ENCODE measurements around the gene HUS1. TPM values are rescaled to one million over a fixed set of nuclear protein-coding genes. Genes with fewer than 3 reads are reported as not detected.

The HUS1 gene
- total and polyA plus RNA-seq, 8 donors: 4.6 to 16.3 (median 13.7) TPM

- no peaks in the 10 kb centered on the region for H3K27me3 ChIP-seq
- no peak overlapping the region for H3K4me3 ChIP-seq
- no peak for TF ChIP-seq CTCF (IDR thresholded peaks at IDR 0.05)
- no peaks in the 10 kb centered on the region for H3K36me3 ChIP-seq
- DNase-seq: no peak
- no peak for ATAC-seq
- H3K4me1 ChIP-seq: no peaks in the 10 kb centered on the region
- no peaks in the 10 kb centered on the region for H3K9me3 ChIP-seq
- 74 to 85% methylated on average over 6 to 7 of the region's 7 CpGs for WGBS, 2 donors
- no peak overlapping the region for H3K27ac ChIP-seq
- intact Hi-C loops (cut with DNase I): no loop called here
- no peak for FAIRE-seq
Measured at GRCh38 chr7:47939425-47940036, 39.9 kb downstream of the HUS1 start.

GRCh38 chr7:47938574-47939165, 40.7 kb downstream of the HUS1 start:
- WGBS, 2 donors: 79 to 81% methylated on average over 6 of the region's 6 CpGs
- no peak for DNase-seq
- Histone ChIP-seq H3K36me3 (no peaks in the 10 kb centered on the region), H3K27ac (no peak overlapping the region), H3K9me3 (no peaks in the 10 kb centered on the region), H3K27me3 (no peaks in the 10 kb centered on the region), H3K4me1 (no peaks in the 10 kb centered on the region), H3K4me3 (no peak overlapping the region)
- ATAC-seq: no peak
- no peak for TF ChIP-seq CTCF (IDR thresholded peaks at IDR 0.05)
- intact Hi-C loops (cut with DNase I): no loop called here
- no peak for FAIRE-seq

- ATAC-seq: no peak
- WGBS, 2 donors: 80 to 82% methylated on average over 9 to 11 of the region's 11 CpGs
- H3K9me3 ChIP-seq: no peaks in the 10 kb centered on the region
Measured at GRCh38 chr7:47937711-47938573, 41.5 kb downstream of the HUS1 start.

GRCh38 chr7:47937065-47937687, 42.2 kb downstream of the HUS1 start:
- intact Hi-C loops (cut with DNase I): no loop called here
- ATAC-seq (no peak), DNase-seq (no peak), FAIRE-seq (no peak)
- Histone ChIP-seq H3K4me1 (no peaks in the 10 kb centered on the region), H3K27ac (no peak overlapping the region), H3K36me3 (no peaks in the 10 kb centered on the region), H3K9me3 (no peaks in the 10 kb centered on the region), H3K27me3 (no peaks in the 10 kb centered on the region), H3K4me3 (no peak overlapping the region)
- WGBS, 2 donors: 59 to 69% methylated on average over 15 to 17 of the region's 17 CpGs
- no peak for TF ChIP-seq CTCF (IDR thresholded peaks at IDR 0.05)

More at GRCh38 chr7:47937711-47938573, 41.5 kb downstream of the HUS1 start:
- DNase-seq (no peak), FAIRE-seq (no peak)
- Histone ChIP-seq H3K27ac (no peak overlapping the region), H3K4me1 (no peaks in the 10 kb centered on the region), H3K36me3 (no peaks in the 10 kb centered on the region), H3K27me3 (no peaks in the 10 kb centered on the region), H3K4me3 (no peak overlapping the region)
- no peak for TF ChIP-seq CTCF (IDR thresholded peaks at IDR 0.05)
- intact Hi-C loops (cut with DNase I): no loop called here

Data from pancreas (tissue), 10 donors.